Stimulated activated effector memory CD8-positive, alpha-beta T cell treated with anti-CD3 and anti-CD28 coated beads, Interleukin-12 subunit alpha, Interleukin-12 subunit beta, amount 100 ng/mL, for 72 hours (primary cell): Measurements from ENCODE around the gene ANKS4B.
"Not testable (repeated sequence)": the region's sequence is repeated elsewhere in the genome, so short reads cannot be mapped to it uniquely, and the experiment has no call there.

Experiments used
- ATAC-seq: fragments of 150-1000 bp; cut with Tn5 transposase; 2 replicates; pipeline ENCODE4 v1.10.0; 2021
- DNase-seq, 2 donors: peaks; one replicate each; pipeline ENCODE4 v3.0.0; 2021 to 2022; ENCODE audit warnings: low spot score in 2 of 2
- H3K27ac Mint-ChIP-seq: one replicate; pipeline ENCODE4 v1.8.0; 2022; ENCODE audit warnings: mild to moderate bottlenecking, mixed read lengths
- H3K36me3 Mint-ChIP-seq: one replicate; pipeline ENCODE4 v1.8.0; 2022; ENCODE audit warnings: mild to moderate bottlenecking, mixed read lengths
- H3K4me1 Mint-ChIP-seq: one replicate; pipeline ENCODE4 v1.8.0; 2022; ENCODE audit warnings: mixed read lengths
- H3K4me3 Mint-ChIP-seq: one replicate; pipeline ENCODE4 v1.8.0; 2022; ENCODE audit warnings: mild to moderate bottlenecking, mixed read lengths
- H3K9me3 Mint-ChIP-seq: one replicate; pipeline ENCODE4 v1.8.0; 2022; ENCODE audit warnings: mixed read lengths

Gene ANKS4B, protein sequence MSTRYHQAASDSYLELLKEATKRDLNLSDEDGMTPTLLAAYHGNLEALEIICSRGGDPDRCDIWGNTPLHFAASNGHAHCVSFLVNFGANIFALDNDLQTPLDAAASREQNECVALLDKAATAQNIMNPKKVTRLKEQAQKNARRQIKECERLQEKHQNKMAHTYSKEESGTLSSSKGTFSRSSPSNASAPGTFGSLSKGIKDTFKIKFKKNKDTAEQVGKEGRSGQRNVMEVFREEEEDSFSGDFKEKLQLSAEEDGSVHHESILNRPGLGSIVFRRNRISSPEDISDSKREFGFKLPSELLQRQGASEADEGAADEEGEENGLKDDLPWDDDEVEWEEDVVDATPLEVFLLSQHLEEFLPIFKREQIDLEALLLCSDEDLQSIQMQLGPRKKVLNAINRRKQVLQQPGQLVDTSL

DNA sequence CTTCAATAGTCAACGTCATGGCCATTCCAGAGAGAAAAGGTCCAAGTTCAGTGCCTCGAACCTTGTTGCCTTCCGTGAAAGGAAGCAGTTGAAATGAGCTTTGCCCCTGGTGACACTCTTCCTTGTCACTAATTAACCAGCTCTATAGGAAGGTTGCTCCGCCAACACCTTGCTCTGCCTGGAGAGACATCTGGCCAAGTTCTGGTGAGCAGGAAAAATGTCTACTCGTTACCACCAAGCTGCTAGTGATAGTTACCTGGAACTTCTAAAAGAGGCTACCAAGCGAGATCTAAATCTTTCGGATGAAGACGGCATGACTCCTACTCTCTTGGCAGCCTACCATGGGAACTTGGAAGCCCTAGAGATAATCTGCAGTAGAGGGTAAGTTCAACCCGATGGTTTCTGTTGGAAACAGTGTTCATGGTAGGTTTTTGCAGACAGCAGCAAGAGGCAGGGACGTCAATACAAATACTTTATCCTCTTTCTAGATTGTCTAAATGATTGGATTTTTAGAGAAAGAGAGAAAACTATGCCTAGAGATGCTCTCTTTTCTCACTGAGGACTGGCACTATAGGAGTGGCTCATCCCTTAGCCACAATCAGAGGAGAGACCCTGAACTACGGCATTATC is at the start of gene ANKS4B:
Gene ANKS4B (plus strand): TSS at position 179 of the 630 bp plus-strand sequence. CDS start 39 bp downstream, at position 218.
- H3K36me3 Mint-ChIP-seq, result no peaks in the 10 kb centered on the region
- DNase-seq (no peak), ATAC-seq (no peak)
- H3K27ac Mint-ChIP-seq, result no peak within 1 kb of the TSS
- no peak within 1 kb of the TSS for H3K4me3 Mint-ChIP-seq
- no peaks in the 10 kb centered on the region for H3K9me3 Mint-ChIP-seq
- H3K4me1 Mint-ChIP-seq, result no peaks in the 10 kb centered on the region

DNA sequence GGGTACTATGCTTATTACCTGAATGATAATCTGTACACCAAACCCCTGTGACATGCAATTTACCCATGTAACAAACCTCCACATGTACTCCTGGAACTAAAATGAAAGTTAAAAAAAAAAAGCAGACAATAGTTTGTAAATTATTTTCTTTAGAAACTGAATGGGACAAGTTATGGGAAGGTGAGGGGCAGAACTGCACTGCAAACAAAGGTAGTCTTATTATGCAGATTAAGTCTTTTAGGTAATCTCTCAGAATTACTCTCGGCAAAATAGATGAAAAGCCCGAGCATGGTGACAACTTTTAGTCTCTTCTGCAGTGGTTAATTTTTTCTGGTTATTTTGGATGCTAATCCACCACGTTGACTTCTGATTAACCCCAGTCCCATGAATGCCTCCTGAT is 49.5 kb upstream of the ANKS4B start:
- ATAC-seq, result no peak
- no peak for DNase-seq
- Mint-ChIP-seq H3K4me3 (no peak overlapping the region), H3K4me1 (peaks cover 16% of the 10 kb centered on the region), H3K9me3 (peaks cover 3% of the 10 kb centered on the region), H3K36me3 (peaks cover 16% of the 10 kb centered on the region), H3K27ac (no peak overlapping the region)

DNA sequence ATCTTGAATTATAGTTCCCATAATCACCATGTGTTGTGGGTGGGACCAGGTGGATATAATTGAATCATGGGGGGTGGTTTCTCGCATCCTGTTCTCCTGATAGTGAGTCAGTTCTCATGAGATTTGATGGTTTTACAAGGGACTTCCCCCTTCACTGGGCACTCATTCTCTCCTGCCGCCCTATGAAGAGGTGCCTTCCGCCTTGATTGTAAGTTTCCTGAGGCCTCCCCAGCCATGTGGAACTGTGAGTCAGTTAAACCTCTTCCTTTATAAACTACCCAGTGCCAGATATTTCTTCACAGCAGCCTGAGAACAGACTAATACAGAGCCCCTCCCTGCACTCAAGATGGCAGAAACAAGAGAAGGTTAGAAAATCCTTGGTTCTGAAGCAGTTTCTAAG is 48.7 kb upstream of the ANKS4B start:
- DNase-seq, result peak in 1 of 2 donors; percentile 50
- peaks cover 16% of the 10 kb centered on the region for H3K4me1 Mint-ChIP-seq

DNA sequence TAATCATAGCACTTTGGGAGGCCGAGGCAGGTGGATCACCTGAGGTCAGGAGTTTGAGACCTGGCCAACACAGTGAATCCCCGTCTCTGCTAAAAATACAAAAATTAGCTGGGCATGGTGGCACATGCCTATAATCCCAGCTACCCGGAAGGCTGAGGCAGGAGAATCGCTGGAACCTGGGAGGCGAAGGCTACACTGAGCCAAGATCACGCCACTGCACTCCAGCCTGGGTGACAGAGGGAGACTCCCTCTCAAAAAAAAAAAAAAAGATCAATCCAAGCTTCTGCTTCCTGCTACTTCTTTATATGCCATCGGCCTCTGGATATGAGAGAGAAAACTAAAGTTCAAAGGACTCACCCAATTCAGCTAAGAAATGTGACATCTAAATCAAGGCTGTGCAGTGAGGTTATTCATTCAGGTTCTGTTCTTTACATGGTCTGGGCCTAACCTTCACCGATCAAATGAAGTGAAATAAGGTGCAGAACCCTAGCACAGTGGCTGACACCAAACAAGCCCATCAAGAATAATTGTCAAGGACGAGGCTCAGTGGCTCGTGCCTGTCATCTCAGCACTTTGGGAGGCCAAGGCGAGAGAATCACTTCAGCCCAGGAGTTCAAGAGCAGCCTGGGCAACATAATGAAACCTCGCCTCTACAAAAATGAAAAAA is 47.7 kb upstream of the ANKS4B start:
- Mint-ChIP-seq H3K4me1 (peaks cover 16% of the 10 kb centered on the region), H3K36me3 (peaks cover under 1% of the 10 kb centered on the region), H3K9me3 (peaks cover 6% of the 10 kb centered on the region), H3K4me3 (no peak overlapping the region), H3K27ac (no peak overlapping the region)
- ATAC-seq (no peak), DNase-seq (no peak)

More for the DNA sequence above, 48.7 kb upstream of the ANKS4B start:
- no peak overlapping the region for H3K4me3 Mint-ChIP-seq
- peak; percentile 71 for ATAC-seq
- H3K9me3 Mint-ChIP-seq, result peaks cover 3% of the 10 kb centered on the region
- H3K27ac Mint-ChIP-seq, result no peak overlapping the region
- peaks cover 11% of the 10 kb centered on the region for H3K36me3 Mint-ChIP-seq

DNA sequence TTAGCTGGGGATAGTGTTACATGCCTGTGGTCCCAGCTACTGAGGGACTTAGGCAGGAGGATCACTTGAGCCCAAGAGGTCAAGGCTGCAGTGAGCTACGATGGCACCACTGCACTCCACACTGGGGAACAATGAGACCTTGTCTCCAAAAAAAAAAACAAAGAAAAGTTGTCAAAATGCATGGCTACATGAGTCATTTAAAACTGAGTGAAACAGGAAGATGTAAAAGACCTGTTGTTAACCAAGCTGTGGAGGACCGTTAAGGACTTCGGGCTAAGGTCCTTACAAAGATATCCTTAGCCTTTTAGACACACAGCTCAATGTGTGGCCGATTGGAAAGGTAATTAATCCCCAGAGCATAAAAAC is 47.2 kb upstream of the ANKS4B start:
- Mint-ChIP-seq H3K9me3 (peaks cover 6% of the 10 kb centered on the region), H3K36me3 (no peaks in the 10 kb centered on the region), H3K4me3 (no peak overlapping the region), H3K27ac (no peak overlapping the region), H3K4me1 (peaks cover 16% of the 10 kb centered on the region)
- ATAC-seq, result no peak
- DNase-seq, result no peak

DNA sequence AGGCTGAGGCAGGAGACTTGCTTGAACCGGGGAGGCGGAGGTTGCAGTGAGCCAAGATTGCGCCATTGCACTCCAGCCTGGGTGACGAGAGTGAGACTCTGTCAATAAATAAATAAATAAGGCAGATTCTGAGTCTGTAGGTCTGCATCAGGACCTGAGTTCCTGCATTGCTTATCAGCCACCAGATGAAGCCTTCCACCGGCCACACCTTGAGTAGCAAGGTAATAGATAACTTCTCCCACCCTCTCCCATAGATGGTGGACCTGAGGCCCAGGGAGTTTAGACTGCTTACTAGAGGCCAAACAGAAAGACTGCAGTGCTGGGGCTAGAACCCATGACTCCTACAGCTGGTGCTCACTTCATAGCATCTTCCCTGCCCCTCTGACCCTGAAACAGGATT is 44.2 kb upstream of the ANKS4B start:
- DNase-seq (no peak), ATAC-seq (no peak)
- H3K27ac Mint-ChIP-seq, result no peak overlapping the region
- peaks cover 6% of the 10 kb centered on the region for H3K9me3 Mint-ChIP-seq
- H3K4me1 Mint-ChIP-seq, result peaks cover 14% of the 10 kb centered on the region
- no peaks in the 10 kb centered on the region for H3K36me3 Mint-ChIP-seq
- H3K4me3 Mint-ChIP-seq, result no peak overlapping the region

DNA sequence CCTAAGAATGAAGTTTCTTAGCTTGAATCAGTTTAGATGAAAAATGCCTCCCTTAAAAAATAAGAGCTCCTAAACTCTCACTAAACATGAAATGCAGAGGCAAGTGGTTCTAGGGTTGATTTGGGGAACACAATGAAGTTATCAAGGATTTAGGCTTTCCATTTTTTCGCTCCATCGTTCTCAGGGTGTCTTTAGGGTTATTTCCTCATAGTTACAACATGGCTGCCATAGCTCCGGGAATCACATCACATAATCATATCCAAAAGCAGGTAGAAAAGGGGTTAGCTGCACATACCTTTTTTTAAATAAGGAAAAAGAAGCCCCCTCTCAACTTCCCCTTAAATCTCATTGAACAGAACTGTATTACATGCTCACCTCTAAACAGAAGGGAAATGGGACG is 43.5 kb upstream of the ANKS4B start:
- Mint-ChIP-seq H3K27ac (no peak overlapping the region), H3K4me3 (no peak overlapping the region), H3K36me3 (no peaks in the 10 kb centered on the region), H3K4me1 (peaks cover 14% of the 10 kb centered on the region), H3K9me3 (peaks cover 4% of the 10 kb centered on the region)
- ATAC-seq (no peak), DNase-seq (no peak)

DNA sequence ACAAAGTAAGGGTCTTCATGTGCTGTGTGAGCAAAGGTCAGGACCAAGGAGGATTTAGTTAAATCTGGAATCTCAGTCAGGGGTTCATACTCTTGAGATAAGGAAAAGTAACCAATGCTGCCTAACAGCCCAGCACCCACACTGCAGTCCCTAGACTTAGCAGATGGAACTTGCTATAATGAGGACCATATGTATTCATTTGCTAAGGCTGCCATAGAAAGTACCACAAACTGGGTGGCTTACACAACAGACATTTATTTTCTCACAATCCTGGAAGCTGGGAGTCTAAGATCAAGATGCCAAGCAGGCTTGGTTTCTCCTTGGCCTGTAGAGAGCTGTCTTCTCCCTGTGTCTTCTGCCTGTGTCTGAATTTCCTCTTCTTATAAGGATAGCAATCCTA is 42.9 kb upstream of the ANKS4B start:
- Mint-ChIP-seq H3K4me1 (peaks cover 12% of the 10 kb centered on the region), H3K4me3 (no peak overlapping the region), H3K9me3 (peaks cover 3% of the 10 kb centered on the region), H3K36me3 (no peaks in the 10 kb centered on the region), H3K27ac (no peak overlapping the region)
- DNase-seq, result no peak
- ATAC-seq, result no peak

DNA sequence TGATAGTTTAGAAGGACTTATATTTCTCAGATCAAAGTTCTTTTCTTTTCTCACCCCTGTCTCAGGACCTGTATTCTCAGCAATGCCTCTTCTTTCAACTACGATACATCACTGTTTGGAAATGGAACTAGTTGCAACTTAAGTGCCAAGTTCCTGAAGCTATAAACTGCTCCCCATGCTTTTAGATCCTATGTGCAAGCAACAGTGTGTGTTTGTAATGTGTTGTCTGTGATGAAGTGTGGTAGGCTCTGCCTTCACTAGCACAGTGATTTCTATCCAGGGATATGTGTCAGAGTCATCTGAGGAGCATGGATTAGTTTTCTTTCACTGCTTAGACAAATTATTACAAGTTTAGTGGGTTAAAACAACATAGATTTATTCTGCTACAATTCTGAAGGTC is 40.5 kb upstream of the ANKS4B start:
- H3K27ac Mint-ChIP-seq, result no peak overlapping the region
- no peak overlapping the region for H3K4me3 Mint-ChIP-seq
- ATAC-seq (no peak), DNase-seq (no peak)
- H3K9me3 Mint-ChIP-seq, result peaks cover 3% of the 10 kb centered on the region
- peaks cover 12% of the 10 kb centered on the region for H3K4me1 Mint-ChIP-seq
- H3K36me3 Mint-ChIP-seq, result no peaks in the 10 kb centered on the region

DNA sequence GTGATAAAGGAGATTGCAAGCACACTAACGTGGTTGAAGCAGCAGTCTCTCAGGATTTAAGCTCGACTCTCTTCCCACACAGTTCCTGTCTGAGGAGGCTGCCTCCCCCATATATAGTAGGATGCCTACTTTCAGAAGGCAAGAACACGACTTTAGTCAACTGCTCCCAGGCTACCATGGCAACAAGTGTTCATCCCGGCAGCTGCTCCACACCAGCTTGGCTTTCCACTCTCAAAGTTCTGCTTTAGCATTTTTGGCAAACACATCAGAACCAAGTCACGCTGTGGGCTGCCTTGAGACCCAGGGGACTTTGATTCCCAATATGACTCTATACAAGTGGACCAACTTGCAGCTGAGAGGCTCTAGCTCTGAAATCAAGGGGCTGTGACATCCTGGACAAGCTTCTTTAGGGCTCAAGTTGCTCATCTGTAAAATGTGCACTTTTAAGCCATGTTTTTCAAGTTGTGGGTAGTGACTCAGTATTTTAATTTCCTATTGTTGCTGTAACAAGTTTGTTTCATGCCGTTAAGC is 38.7 kb upstream of the ANKS4B start:
- Mint-ChIP-seq H3K9me3 (peaks cover 3% of the 10 kb centered on the region), H3K27ac (no peak overlapping the region), H3K4me1 (peaks cover 7% of the 10 kb centered on the region), H3K4me3 (no peak overlapping the region), H3K36me3 (no peaks in the 10 kb centered on the region)
- peak; percentile 44 for ATAC-seq
- DNase-seq, result no peak

DNA sequence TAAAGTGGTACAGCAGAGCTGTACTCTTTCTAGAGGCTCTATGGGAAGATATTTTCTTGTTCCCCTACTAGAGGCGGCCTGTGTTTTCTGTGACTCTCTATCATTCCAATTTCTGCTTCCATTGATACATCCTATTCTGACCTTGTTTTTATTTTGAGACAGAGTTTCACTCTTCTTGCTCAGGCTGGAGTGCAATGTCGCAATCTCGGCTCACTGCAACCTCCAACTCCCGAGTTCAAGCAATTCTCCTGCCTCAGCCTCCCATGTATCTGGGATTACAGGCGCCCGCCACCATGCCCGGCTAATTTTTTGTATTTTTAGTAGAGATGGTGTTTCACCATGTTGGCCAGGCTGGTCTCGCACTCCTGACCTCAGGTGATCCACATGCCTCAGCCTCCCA is 38.2 kb upstream of the ANKS4B start:
- not testable (repeated sequence) for H3K36me3 Mint-ChIP-seq, ATAC-seq, H3K27ac Mint-ChIP-seq, H3K4me3 Mint-ChIP-seq, DNase-seq, H3K9me3 Mint-ChIP-seq, H3K4me1 Mint-ChIP-seq

DNA sequence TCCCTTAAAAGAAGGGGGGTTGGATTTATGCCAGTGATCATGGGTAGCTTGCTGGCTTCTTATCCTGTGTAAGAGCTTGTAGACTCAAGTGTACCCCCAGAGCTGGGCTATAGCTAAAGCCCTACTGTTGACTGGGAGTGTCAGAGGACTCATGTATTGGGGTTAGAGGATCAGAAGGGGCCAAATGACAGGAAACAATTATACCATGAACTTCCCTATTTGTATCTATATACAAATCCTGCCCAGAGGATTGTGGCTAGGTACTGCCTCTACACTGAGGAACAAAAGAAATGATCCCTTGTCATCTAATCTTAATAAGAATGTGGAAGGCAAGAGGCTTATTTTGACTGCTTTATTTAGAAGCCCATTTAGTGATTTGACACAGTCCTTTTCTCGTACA is 36.4 kb upstream of the ANKS4B start:
- Mint-ChIP-seq H3K9me3 (no peaks in the 10 kb centered on the region), H3K27ac (no peak overlapping the region), H3K4me3 (no peak overlapping the region), H3K36me3 (no peaks in the 10 kb centered on the region), H3K4me1 (peaks cover 7% of the 10 kb centered on the region)
- ATAC-seq, result no peak
- DNase-seq, result no peak

DNA sequence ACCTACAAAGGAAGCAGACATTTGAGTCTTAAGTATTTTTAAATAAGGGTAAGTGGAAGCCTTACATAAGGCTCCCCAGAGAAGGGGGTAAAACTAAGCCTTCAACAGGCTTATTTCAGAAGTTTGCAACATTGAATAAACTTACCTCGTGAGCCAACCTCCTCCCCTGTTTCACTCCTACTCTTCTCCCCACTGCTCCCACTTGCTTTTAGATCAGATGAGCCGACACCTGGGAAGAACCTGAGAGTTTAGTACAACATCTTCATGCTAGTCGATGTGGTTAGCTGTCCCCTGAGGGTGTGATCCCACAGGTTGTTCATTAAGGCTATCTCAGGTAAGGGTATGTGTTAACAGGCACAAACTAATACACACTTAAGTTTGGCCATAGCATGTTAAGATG is 35.9 kb upstream of the ANKS4B start:
- ATAC-seq (no peak), DNase-seq (no peak)
- peaks cover 7% of the 10 kb centered on the region for H3K4me1 Mint-ChIP-seq
- H3K9me3 Mint-ChIP-seq, result no peaks in the 10 kb centered on the region
- H3K4me3 Mint-ChIP-seq, result no peak overlapping the region
- no peaks in the 10 kb centered on the region for H3K36me3 Mint-ChIP-seq
- H3K27ac Mint-ChIP-seq, result no peak overlapping the region

DNA sequence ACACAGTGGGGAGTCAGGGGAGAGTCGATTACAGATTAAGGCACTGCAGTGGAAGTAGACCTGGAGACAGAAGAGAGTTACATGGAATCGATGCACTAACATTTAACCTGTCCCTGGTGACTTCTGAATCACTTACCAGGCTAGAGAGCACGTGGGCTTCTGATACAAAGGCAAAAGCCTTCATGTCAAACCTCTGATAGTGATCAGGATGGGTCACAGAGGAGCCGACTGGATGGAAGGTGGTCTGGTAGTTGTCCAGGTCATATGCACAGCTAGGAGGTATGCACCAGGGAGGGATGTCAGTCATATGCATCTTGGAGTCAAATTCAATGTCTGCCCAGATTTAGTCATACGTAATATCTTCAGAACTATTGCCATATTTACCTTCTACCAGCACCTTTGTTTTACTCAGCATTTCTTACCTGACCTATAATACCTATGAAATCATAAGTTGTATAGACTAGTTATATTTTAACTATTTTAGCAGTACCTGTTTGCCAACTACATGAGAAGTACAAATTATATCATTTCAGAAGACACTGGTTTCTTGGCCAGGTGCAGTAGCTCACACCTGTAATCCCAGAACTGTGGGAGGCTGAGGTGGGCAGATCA is 33.8 kb upstream of the ANKS4B start:
- ATAC-seq, result no peak
- Mint-ChIP-seq H3K36me3 (no peaks in the 10 kb centered on the region), H3K9me3 (no peaks in the 10 kb centered on the region), H3K4me1 (peaks cover 3% of the 10 kb centered on the region), H3K4me3 (no peak overlapping the region), H3K27ac (no peak overlapping the region)
- DNase-seq, result no peak

DNA sequence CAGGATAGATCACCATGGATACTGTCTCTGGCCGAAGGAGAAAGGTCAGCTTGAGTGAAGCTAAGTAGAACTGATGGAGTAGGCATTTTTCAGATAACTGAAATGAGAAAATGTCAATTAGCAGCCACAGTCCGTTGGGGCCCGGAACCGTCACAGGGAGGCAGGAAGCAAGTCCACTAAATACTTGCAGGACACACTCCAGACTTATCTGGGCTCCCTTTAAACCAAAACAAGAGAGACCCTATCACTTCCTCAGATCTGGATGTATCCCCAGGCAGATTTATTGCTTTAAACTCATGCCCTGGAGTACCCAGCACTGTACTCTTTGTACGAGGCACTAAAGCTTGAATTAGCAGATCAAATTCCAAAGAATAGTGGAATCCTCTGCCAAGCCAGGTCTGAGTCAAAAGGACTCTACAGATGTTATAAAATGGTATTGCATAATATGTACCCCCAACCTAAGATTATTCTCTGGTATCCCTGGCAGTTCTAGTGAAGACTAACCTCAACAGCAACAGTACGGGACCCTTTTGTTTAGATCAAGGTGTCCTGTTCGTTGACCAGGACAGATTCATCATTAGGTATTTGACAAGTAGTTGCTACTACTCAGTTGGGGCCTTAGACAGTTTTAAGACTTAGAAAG is 30.2 kb upstream of the ANKS4B start:
- Mint-ChIP-seq H3K9me3 (no peaks in the 10 kb centered on the region), H3K4me1 (no peaks in the 10 kb centered on the region), H3K36me3 (no peaks in the 10 kb centered on the region), H3K4me3 (no peak overlapping the region), H3K27ac (no peak overlapping the region)
- no peak for DNase-seq
- ATAC-seq, result no peak
